Keratinocyte (primary cell): ENCODE data around the gene NLRP5.

Experiments
- EZH2 ChIP-seq: IDR thresholded peaks from one replicate; pipeline ENCODE4 v1.6.1; 2012; ENCODE audit warnings: inconsistent platforms, mild to moderate bottlenecking, low read length, moderate library complexity
- TF ChIP-seq, protein P1 (sequence below), 3 experiments: IDR thresholded peaks in 1 of 3; conservative IDR thresholded peaks in 1 of 3; optimal IDR thresholded peaks in 1 of 3; 2 replicates in 2 of 3; 3 replicates in 1 of 3; pipeline versions ENCODE3 to v1.5.1; 2011; ENCODE audit warnings: low read length in 3 of 3, mild to moderate bottlenecking in 3 of 3, moderate library complexity in 2 of 3, control low read depth in 1 of 3, inconsistent platforms in 1 of 3; ENCODE audit not compliant: insufficient read depth in 2 of 3; ENCODE audit errors: extremely low read depth in 1 of 3

- no peak for TF ChIP-seq EZH2
- TF ChIP-seq, protein P1, sequence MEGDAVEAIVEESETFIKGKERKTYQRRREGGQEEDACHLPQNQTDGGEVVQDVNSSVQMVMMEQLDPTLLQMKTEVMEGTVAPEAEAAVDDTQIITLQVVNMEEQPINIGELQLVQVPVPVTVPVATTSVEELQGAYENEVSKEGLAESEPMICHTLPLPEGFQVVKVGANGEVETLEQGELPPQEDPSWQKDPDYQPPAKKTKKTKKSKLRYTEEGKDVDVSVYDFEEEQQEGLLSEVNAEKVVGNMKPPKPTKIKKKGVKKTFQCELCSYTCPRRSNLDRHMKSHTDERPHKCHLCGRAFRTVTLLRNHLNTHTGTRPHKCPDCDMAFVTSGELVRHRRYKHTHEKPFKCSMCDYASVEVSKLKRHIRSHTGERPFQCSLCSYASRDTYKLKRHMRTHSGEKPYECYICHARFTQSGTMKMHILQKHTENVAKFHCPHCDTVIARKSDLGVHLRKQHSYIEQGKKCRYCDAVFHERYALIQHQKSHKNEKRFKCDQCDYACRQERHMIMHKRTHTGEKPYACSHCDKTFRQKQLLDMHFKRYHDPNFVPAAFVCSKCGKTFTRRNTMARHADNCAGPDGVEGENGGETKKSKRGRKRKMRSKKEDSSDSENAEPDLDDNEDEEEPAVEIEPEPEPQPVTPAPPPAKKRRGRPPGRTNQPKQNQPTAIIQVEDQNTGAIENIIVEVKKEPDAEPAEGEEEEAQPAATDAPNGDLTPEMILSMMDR (optimal IDR thresholded peaks at IDR 0.05 in 1 of 3, IDR thresholded peaks at IDR 0.05 in 1 of 3, conservative IDR thresholded peaks at IDR 0.05 in 1 of 3; ENCODE audit: extremely low read depth in 1 of 3, insufficient read depth in 2 of 3, low read length in 3 of 3): no peak
Observed at GRCh38 chr19:55939206-55939605, 47.4 kb upstream of the NLRP5 start.
